HCT116 (cell line): ENCODE results near the gene IRF2. TPM values are rescaled to one million over a fixed set of nuclear protein-coding genes. Genes with fewer than 3 reads are reported as not detected.

Source experiments
- ATAC-seq: fragments of 200-7000 bp; cut with Tn5 transposase; 2 replicates; pipeline ENCODE4 v1.9.1; 2020; ENCODE audit warnings: mild to moderate bottlenecking, moderate library complexity
- BruUV-seq: library from RNA; stranded (reverse); fragments of 400-500 nt; replicated peaks from 2 replicates; lab custom pipeline; 2021; lab: Mats Ljungman, UMichigan
- CTCF ChIA-PET: fragments of 300-600 bp; sonication (Branson Sonifier 250); formaldehyde crosslinking; loops from one replicate; lab custom pipeline; 2021; ENCODE audit warnings: antibody characterized with exemption; lab: Charles Lee
- POLR2A ChIA-PET: fragments of 300-600, 350-600 bp; sonication (Branson Sonifier 250); formaldehyde crosslinking; loops from one replicate; lab custom pipeline; 2021; ENCODE audit warnings: antibody characterized with exemption; lab: Charles Lee
- RAD21 ChIA-PET, 2 experiments: fragments of 300-600 bp; sonication (Branson Sonifier 250); formaldehyde crosslinking; loops; one replicate each; lab custom pipeline; 2023; ENCODE audit warnings: low total read pairs in 2 of 2; ENCODE audit not compliant: uncharacterized antibody in 2 of 2, unreplicated experiment in 2 of 2, low non-redundant PET in 1 of 2; lab: Charles Lee
- DNase-seq: peaks from one replicate; pipeline ENCODE4 v3.0.0-alpha.2; 2010; ENCODE audit warnings: low read depth, low spot score
- H2AFZ ChIP-seq: fragments of 200-600 bp; shearing (Covaris generic), sonication (generic); 2 replicates; pipeline ENCODE4 v1.6.1; 2017; ENCODE audit warnings: low read depth, mixed run types, mixed read lengths, antibody characterized with exemption, low read length; ENCODE audit not compliant: poor library complexity, severe bottlenecking
- H3K27ac ChIP-seq: 2 replicates; pipeline ENCODE4 v1.5.1; 2012; ENCODE audit warnings: low read depth, low read length
- H3K27me3 ChIP-seq: fragments of 200-600 bp; sonication (generic); 2 replicates; pipeline ENCODE4 v1.6.1; 2016; ENCODE audit warnings: mixed run types, low read length, mixed read lengths; ENCODE audit not compliant: insufficient read depth
- H3K36me3 ChIP-seq, 2 experiments: fragments of 200-500 bp in 1 of 2; fragments of 200-600 bp in 1 of 2; sonication (Bioruptor generic) in 1 of 2; sonication (generic) in 1 of 2; 2 replicates each; pipeline versions ENCODE4 v1.5.1 to v1.6.1; 2014 to 2016; ENCODE audit warnings: low read length in 2 of 2, inconsistent platforms in 1 of 2, mixed read lengths in 1 of 2, mixed run types in 1 of 2; ENCODE audit not compliant: insufficient read depth in 2 of 2, control insufficient read depth in 1 of 2
- H3K4me1 ChIP-seq, 2 experiments: fragments of 200-600 bp in 1 of 2; sonication (generic) in 1 of 2; 2 replicates each; pipeline versions ENCODE4 v1.5.1 to v1.6.1; 2012 to 2017; ENCODE audit warnings: low read length in 2 of 2, inconsistent platforms in 1 of 2, mild to moderate bottlenecking in 1 of 2, mixed read lengths in 1 of 2, mixed run types in 1 of 2, moderate library complexity in 1 of 2; ENCODE audit not compliant: insufficient read depth in 2 of 2, control insufficient read depth in 1 of 2
- H3K4me2 ChIP-seq: fragments of 200-600 bp; sonication (generic); 2 replicates; pipeline ENCODE4 v1.6.1; 2017; ENCODE audit warnings: mixed run types, low read length, mixed read lengths
- H3K4me3 ChIP-seq, 2 experiments: fragments of 200-600 bp in 1 of 2; sonication (generic) in 1 of 2; replicated peaks in 1 of 2; 2 replicates each; pipeline ENCODE4 v1.5.1; 2011 to 2016; ENCODE audit warnings: low read length in 2 of 2, control low read depth in 1 of 2, low read depth in 1 of 2, mild to moderate bottlenecking in 1 of 2, mixed read lengths in 1 of 2, mixed run types in 1 of 2
- H3K79me2 ChIP-seq: fragments of 200-600 bp; sonication (generic); 2 replicates; pipeline ENCODE4 v1.6.1; 2017; ENCODE audit warnings: mild to moderate bottlenecking, mixed run types, low read length, moderate library complexity, mixed read lengths; ENCODE audit not compliant: insufficient read depth
- H3K9ac ChIP-seq: fragments of 200-600 bp; sonication (generic); 2 replicates; pipeline ENCODE4 v1.6.1; 2016; ENCODE audit warnings: low read length, mixed read lengths
- H3K9me2 ChIP-seq: fragments of 200-600 bp; sonication (generic), shearing (Covaris generic); 2 replicates; pipeline ENCODE4 v1.6.1; 2017; ENCODE audit warnings: mixed run types, mild to moderate bottlenecking, moderate library complexity; ENCODE audit not compliant: insufficient read depth
- H3K9me3 ChIP-seq, 2 experiments: fragments of 200-500 bp in 1 of 2; fragments of 200-600 bp in 1 of 2; sonication (Bioruptor generic) in 1 of 2; sonication (generic) in 1 of 2; 2 replicates each; pipeline ENCODE4 v1.6.1; 2014 to 2017; ENCODE audit warnings: low read length in 2 of 2, mixed read lengths in 2 of 2, inconsistent platforms in 1 of 2, low read depth in 1 of 2, mild to moderate bottlenecking in 1 of 2, mixed run types in 1 of 2, moderate library complexity in 1 of 2; ENCODE audit not compliant: control insufficient read depth in 1 of 2, insufficient read depth in 1 of 2
- H4K20me1 ChIP-seq: fragments of 200-600 bp; sonication (generic), shearing (Covaris generic); 2 replicates; pipeline ENCODE4 v1.6.1; 2017; ENCODE audit warnings: mixed run types, mild to moderate bottlenecking, moderate library complexity; ENCODE audit not compliant: insufficient read depth
- CBX3 ChIP-seq: IDR thresholded peaks from 2 replicates; pipeline ENCODE4 v1.6.1; 2012; ENCODE audit warnings: low read depth
- CEBPB ChIP-seq: IDR thresholded peaks from 2 replicates; pipeline ENCODE4 v1.6.1; 2012; ENCODE audit warnings: low read depth
- EGR1 ChIP-seq: IDR thresholded peaks from 2 replicates; pipeline ENCODE4 v1.6.1; 2012; ENCODE audit warnings: low read depth
- ELF1 ChIP-seq: IDR thresholded peaks from 2 replicates; pipeline ENCODE4 v1.6.1; 2012; ENCODE audit warnings: low read depth, borderline replicate concordance
- EZH2phosphoT487 ChIP-seq: fragments of 200-600 bp; IDR thresholded peaks from 2 replicates; pipeline ENCODE4 v1.6.1; 2018; ENCODE audit warnings: antibody characterized with exemption, borderline replicate concordance
- POLR2A ChIP-seq: IDR thresholded peaks from 2 replicates; pipeline ENCODE4 v1.7.0; 2011; ENCODE audit warnings: borderline replicate concordance; ENCODE audit not compliant: insufficient read depth, insufficient read length; ENCODE audit errors: extremely low read depth
- POLR2AphosphoS5 ChIP-seq: IDR thresholded peaks from 2 replicates; pipeline ENCODE4 v1.6.1; 2011; ENCODE audit warnings: mild to moderate bottlenecking, low read depth, low read length, moderate library complexity
- REST ChIP-seq: IDR thresholded peaks from 2 replicates; pipeline ENCODE4 v1.6.1; 2012; ENCODE audit warnings: low read depth
- SIN3A ChIP-seq: IDR thresholded peaks from 2 replicates; pipeline ENCODE4 v1.6.1; 2012; ENCODE audit warnings: low read depth
- SP1 ChIP-seq: IDR thresholded peaks from 2 replicates; pipeline ENCODE4 v1.6.1; 2012; ENCODE audit warnings: low read depth
- SRF ChIP-seq: IDR thresholded peaks from 2 replicates; pipeline ENCODE4 v1.6.1; 2012; ENCODE audit warnings: low read depth
- YY1 ChIP-seq: IDR thresholded peaks from 2 replicates; pipeline ENCODE4 v1.6.1; 2011; ENCODE audit warnings: low read length, low read depth, moderate library complexity, mild to moderate bottlenecking; ENCODE audit not compliant: insufficient replicate concordance; ENCODE audit errors: extremely low read depth
- ZBTB33 ChIP-seq: IDR thresholded peaks from 2 replicates; pipeline ENCODE4 v1.6.1; 2011; ENCODE audit warnings: mild to moderate bottlenecking, low read length, moderate library complexity; ENCODE audit not compliant: insufficient replicate concordance; ENCODE audit errors: extremely low read depth
- ZFX ChIP-seq: fragments of 450-650 bp; IDR thresholded peaks from 2 replicates; pipeline ENCODE4 v1.6.1; 2017
- ZNF274 ChIP-seq: fragments of 200-500 bp; sonication (Bioruptor generic); IDR thresholded peaks from 2 replicates; pipeline ENCODE4 v1.6.1; 2014; ENCODE audit warnings: mild to moderate bottlenecking, low read depth, low read length, inconsistent platforms
- intact Hi-C: fragments of 100-400 bp; cut with micrococcal nuclease; formaldehyde crosslinking; loops from 2 replicates; pipeline ENCODE4 v1.10.0; 2022
- total RNA-seq: library from RNA; stranded (reverse); gene quantifications from one replicate; pipeline ENCODE4 v1.2.1, GENCODE V29; 2021; ENCODE audit not compliant: unreplicated experiment
- TF ChIP-seq, protein P1 (sequence below), 3 experiments: fragments of 200-600 bp in 1 of 3; sonication (generic) in 1 of 3; IDR thresholded peaks in 2 of 3; conservative IDR thresholded peaks in 1 of 3; 2 replicates each; pipeline ENCODE4 v1.5.1; 2012 to 2017; ENCODE audit warnings: low read depth in 2 of 3, low read length in 2 of 3, antibody characterized with exemption in 1 of 3, borderline replicate concordance in 1 of 3, control low read depth in 1 of 3, mild to moderate bottlenecking in 1 of 3, mixed read lengths in 1 of 3, mixed run types in 1 of 3, moderate library complexity in 1 of 3; ENCODE audit not compliant: insufficient read depth in 1 of 3
- TF ChIP-seq, protein P2 (sequence below): IDR thresholded peaks from 2 replicates; pipeline ENCODE4 v1.6.1; 2012
- TF ChIP-seq, protein P3 (sequence below): IDR thresholded peaks from 2 replicates; pipeline ENCODE4 v1.6.1; 2012

Gene IRF2
- total RNA-seq, 1 experiment from 2014 or later = 10.6 TPM

DNA sequence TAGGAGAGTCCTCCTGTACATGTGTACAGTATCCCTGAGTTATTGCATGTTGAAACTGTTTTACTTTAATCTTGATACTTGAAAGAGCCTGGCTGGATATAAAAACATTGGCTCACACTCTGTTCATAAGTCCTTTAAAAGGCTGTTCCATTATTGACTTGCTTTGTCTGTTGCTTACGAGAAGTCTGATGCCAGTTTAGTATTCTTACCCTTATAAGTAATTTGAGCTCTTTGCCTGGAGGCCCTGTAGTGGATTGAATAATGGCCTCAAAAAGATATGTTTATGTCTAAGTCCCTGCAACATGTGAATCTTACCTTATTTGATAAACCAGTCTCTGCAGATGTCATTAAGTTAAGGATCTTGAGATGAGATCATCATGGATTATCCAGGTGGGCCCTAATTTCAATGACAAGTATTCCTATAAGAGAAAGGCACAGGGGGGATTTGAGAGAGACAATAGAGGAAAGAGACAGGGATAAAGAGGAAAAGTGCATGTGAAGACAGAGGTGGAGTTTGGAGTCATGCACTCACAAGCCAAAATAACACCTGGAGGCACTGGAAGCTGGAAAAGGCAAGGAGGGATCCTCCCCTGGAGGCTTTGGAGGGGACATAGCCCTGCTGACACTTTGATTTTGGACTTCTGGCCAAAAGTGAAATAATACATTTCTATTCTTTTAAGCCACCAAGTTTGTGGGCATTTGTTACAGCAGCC lies 98.1 kb downstream of the IRF2 start:
- no peaks in the 10 kb centered on the region for H3K36me3 ChIP-seq
- CTCF ChIA-PET = no interaction called here
- H3K4me1 ChIP-seq = no peaks in the 10 kb centered on the region
- no peak overlapping the region for H3K9ac ChIP-seq
- H3K4me3 ChIP-seq = no peak overlapping the region
- H3K9me3 ChIP-seq = no peaks in the 10 kb centered on the region
- no peak for DNase-seq
- BruUV-seq = no TSS peak
- POLR2A ChIA-PET = no interaction called here
- H3K4me2 ChIP-seq = no peak overlapping the region
- no peak for TF ChIP-seq REST
- TF ChIP-seq ELF1 = no peak
- no peak for TF ChIP-seq CBX3
- no peak for TF ChIP-seq SRF
- TF ChIP-seq ZBTB33 = no peak
- TF ChIP-seq SIN3A = no peak
- TF ChIP-seq ZNF274 = no peak
- no peak for TF ChIP-seq POLR2AphosphoS5
- no peak for TF ChIP-seq YY1
- TF ChIP-seq, protein P1, sequence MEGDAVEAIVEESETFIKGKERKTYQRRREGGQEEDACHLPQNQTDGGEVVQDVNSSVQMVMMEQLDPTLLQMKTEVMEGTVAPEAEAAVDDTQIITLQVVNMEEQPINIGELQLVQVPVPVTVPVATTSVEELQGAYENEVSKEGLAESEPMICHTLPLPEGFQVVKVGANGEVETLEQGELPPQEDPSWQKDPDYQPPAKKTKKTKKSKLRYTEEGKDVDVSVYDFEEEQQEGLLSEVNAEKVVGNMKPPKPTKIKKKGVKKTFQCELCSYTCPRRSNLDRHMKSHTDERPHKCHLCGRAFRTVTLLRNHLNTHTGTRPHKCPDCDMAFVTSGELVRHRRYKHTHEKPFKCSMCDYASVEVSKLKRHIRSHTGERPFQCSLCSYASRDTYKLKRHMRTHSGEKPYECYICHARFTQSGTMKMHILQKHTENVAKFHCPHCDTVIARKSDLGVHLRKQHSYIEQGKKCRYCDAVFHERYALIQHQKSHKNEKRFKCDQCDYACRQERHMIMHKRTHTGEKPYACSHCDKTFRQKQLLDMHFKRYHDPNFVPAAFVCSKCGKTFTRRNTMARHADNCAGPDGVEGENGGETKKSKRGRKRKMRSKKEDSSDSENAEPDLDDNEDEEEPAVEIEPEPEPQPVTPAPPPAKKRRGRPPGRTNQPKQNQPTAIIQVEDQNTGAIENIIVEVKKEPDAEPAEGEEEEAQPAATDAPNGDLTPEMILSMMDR (IDR thresholded peaks at IDR 0.05 in 2 of 3, conservative IDR thresholded peaks at IDR 0.05 in 1 of 3; ENCODE audit: borderline replicate concordance in 1 of 3, insufficient read depth in 1 of 3, low read depth in 2 of 3, low read length in 2 of 3) = no peak
- TF ChIP-seq POLR2A = no peak
- no peak for TF ChIP-seq ZFX
- no peak for TF ChIP-seq SP1
- TF ChIP-seq EZH2phosphoT487 = no peak
- TF ChIP-seq EGR1 = no peak
- TF ChIP-seq, protein P2, sequence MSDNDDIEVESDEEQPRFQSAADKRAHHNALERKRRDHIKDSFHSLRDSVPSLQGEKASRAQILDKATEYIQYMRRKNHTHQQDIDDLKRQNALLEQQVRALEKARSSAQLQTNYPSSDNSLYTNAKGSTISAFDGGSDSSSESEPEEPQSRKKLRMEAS = no peak
- TF ChIP-seq, protein P3, sequence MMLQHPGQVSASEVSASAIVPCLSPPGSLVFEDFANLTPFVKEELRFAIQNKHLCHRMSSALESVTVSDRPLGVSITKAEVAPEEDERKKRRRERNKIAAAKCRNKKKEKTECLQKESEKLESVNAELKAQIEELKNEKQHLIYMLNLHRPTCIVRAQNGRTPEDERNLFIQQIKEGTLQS = no peak
- no peak for TF ChIP-seq CEBPB
- TF ChIP-seq, all 23 proteins: peak for 0
- Histone ChIP-seq H3K9me2 (no peaks in the 10 kb centered on the region), H3K79me2 (no peaks in the 10 kb centered on the region), H3K27ac (no peak overlapping the region), H4K20me1 (no peaks in the 10 kb centered on the region), H3K27me3 (no peaks in the 10 kb centered on the region), H2AFZ (no peak overlapping the region)
- RAD21 ChIA-PET = no interaction called here
- intact Hi-C loops = no loop called here
- no peak for ATAC-seq
